ENCODE results near the gene STK39.

GRCh38 chr2:168058675-168059074 is 188.7 kb downstream of the STK39 start:
- TF ChIP-seq EZH2 (IDR thresholded peaks at IDR 0.05; ENCODE audit: insufficient read depth, poor library complexity, severe bottlenecking), result no peak
- TF ChIP-seq EZH2phosphoT487 (IDR thresholded peaks at IDR 0.05; ENCODE audit: insufficient read depth, low read depth), result no peak

Data from GM23248 (cell line).